H9 (cell line): ENCODE measurements around the gene FBXL12. TPM values are rescaled to one million over a fixed set of nuclear protein-coding genes. Genes with fewer than 3 reads are reported as not detected.

Source experiments
- DNase-seq: peaks from one replicate; pipeline ENCODE4 v3.0.0-alpha.2; 2017
- H2AFZ ChIP-seq: one replicate; pipeline ENCODE4 v1.6.1; 2013; ENCODE audit warnings: mild to moderate bottlenecking, low read length, control low read depth, moderate library complexity
- H2AK5ac ChIP-seq: 2 replicates; pipeline ENCODE4 v1.6.1; 2013; ENCODE audit warnings: low read length, control low read depth, mixed read lengths; ENCODE audit not compliant: insufficient read length
- H2BK120ac ChIP-seq: one replicate; pipeline ENCODE4 v1.6.1; 2013; ENCODE audit warnings: low read depth, mild to moderate bottlenecking, low read length, control low read depth, inconsistent platforms; ENCODE audit not compliant: poor library complexity, severe bottlenecking
- H2BK12ac ChIP-seq: 2 replicates; pipeline ENCODE4 v1.6.1; 2013; ENCODE audit warnings: low read length, control low read depth, mixed read lengths, low read depth; ENCODE audit not compliant: insufficient read length
- H2BK15ac ChIP-seq: 2 replicates; pipeline ENCODE4 v1.6.1; 2013; ENCODE audit warnings: low read depth, low read length, control low read depth
- H2BK20ac ChIP-seq: one replicate; pipeline ENCODE4 v1.6.1; 2013; ENCODE audit warnings: low read depth, mild to moderate bottlenecking, low read length, control low read depth, inconsistent platforms; ENCODE audit not compliant: poor library complexity, severe bottlenecking
- H2BK5ac ChIP-seq: 2 replicates; pipeline ENCODE4 v1.6.1; 2013; ENCODE audit warnings: low read length, control low read depth, mixed read lengths; ENCODE audit not compliant: insufficient read length
- H3K14ac ChIP-seq: 2 replicates; pipeline ENCODE4 v1.6.1; 2013; ENCODE audit warnings: low read length, control low read depth; ENCODE audit not compliant: insufficient read depth
- H3K18ac ChIP-seq: 2 replicates; pipeline ENCODE4 v1.6.1; 2013; ENCODE audit warnings: low read depth, mild to moderate bottlenecking, mixed read lengths, low read length, control low read depth; ENCODE audit not compliant: insufficient read length
- H3K23ac ChIP-seq: 2 replicates; pipeline ENCODE4 v1.6.1; 2013; ENCODE audit warnings: low read length, control low read depth, mixed read lengths, low read depth; ENCODE audit not compliant: insufficient read length
- H3K23me2 ChIP-seq: 2 replicates; pipeline ENCODE4 v1.6.1; 2013; ENCODE audit warnings: low read depth, mild to moderate bottlenecking, mixed read lengths, low read length, control low read depth; ENCODE audit not compliant: insufficient read length, poor library complexity, severe bottlenecking
- H3K27ac ChIP-seq: 2 replicates; pipeline ENCODE4 v1.5.1; 2013; ENCODE audit warnings: low read length, control low read depth, mixed read lengths, low read depth; ENCODE audit not compliant: insufficient read length
- H3K27me3 ChIP-seq: 2 replicates; pipeline ENCODE4 v1.6.1; 2013; ENCODE audit warnings: low read length, control low read depth, inconsistent platforms; ENCODE audit not compliant: insufficient read depth
- H3K4ac ChIP-seq: 2 replicates; pipeline ENCODE4 v1.6.1; 2013; ENCODE audit warnings: low read depth, mild to moderate bottlenecking, control low read depth, inconsistent platforms, low read length, moderate library complexity
- H3K4me1 ChIP-seq: 2 replicates; pipeline ENCODE4 v1.6.1; 2013; ENCODE audit warnings: low read length, control low read depth, inconsistent platforms; ENCODE audit not compliant: insufficient read depth
- H3K4me2 ChIP-seq: 2 replicates; pipeline ENCODE4 v1.6.1; 2013; ENCODE audit warnings: low read length, control low read depth, mixed read lengths; ENCODE audit not compliant: insufficient read length, insufficient read depth
- H3K56ac ChIP-seq: 2 replicates; pipeline ENCODE4 v1.6.1; 2013; ENCODE audit warnings: low read depth, mild to moderate bottlenecking, mixed read lengths, low read length, control low read depth; ENCODE audit not compliant: insufficient read length
- H3K79me1 ChIP-seq: 2 replicates; pipeline ENCODE4 v1.6.1; 2013; ENCODE audit warnings: low read depth, mild to moderate bottlenecking, moderate library complexity, low read length, control low read depth, inconsistent platforms; ENCODE audit not compliant: insufficient read depth, poor library complexity, severe bottlenecking
- H3K79me2 ChIP-seq: 2 replicates; pipeline ENCODE4 v1.6.1; 2013; ENCODE audit warnings: low read length, control low read depth, inconsistent platforms; ENCODE audit not compliant: insufficient read depth
- H3K9ac ChIP-seq: 2 replicates; pipeline ENCODE4 v1.6.1; 2013; ENCODE audit warnings: low read length, control low read depth, mixed read lengths; ENCODE audit not compliant: insufficient read length; ENCODE audit errors: extremely low read depth
- H3K9me3 ChIP-seq: one replicate; pipeline ENCODE4 v1.6.1; 2013; ENCODE audit warnings: low read depth, low read length, inconsistent platforms; ENCODE audit not compliant: control insufficient read depth
- H3T11ph ChIP-seq: one replicate; pipeline ENCODE4 v1.6.1; 2013; ENCODE audit warnings: mild to moderate bottlenecking, low read length, control low read depth, inconsistent platforms
- H4K20me1 ChIP-seq: one replicate; pipeline ENCODE4 v1.6.1; 2013; ENCODE audit not compliant: control insufficient read depth, insufficient read length, insufficient read depth
- H4K5ac ChIP-seq: 2 replicates; pipeline ENCODE4 v1.6.1; 2013; ENCODE audit warnings: low read depth, mild to moderate bottlenecking, mixed read lengths, low read length, control low read depth; ENCODE audit not compliant: insufficient read length
- H4K8ac ChIP-seq: replicated peaks from 2 replicates; pipeline ENCODE4 v1.6.1; 2013; ENCODE audit warnings: low read length, control low read depth, mixed read lengths, low read depth; ENCODE audit not compliant: insufficient read length
- H4K91ac ChIP-seq: 2 replicates; pipeline ENCODE4 v1.6.1; 2013; ENCODE audit warnings: low read depth, mild to moderate bottlenecking, moderate library complexity, mixed read lengths, low read length, control low read depth; ENCODE audit not compliant: insufficient read length
- H3K27ac Mint-ChIP-seq, 3 experiments: 2 replicates in 2 of 3; 3 replicates in 1 of 3; pipeline ENCODE4 v1.8.0; 2020 to 2021; ENCODE audit warnings: mixed read lengths in 3 of 3, mild to moderate bottlenecking in 1 of 3, moderate library complexity in 1 of 3
- H3K27me3 Mint-ChIP-seq: 2 replicates; pipeline ENCODE4 v1.8.0; 2021; ENCODE audit warnings: low read depth, mild to moderate bottlenecking, moderate library complexity, mixed read lengths
- H3K36me3 Mint-ChIP-seq, 3 experiments: 2 replicates in 2 of 3; 3 replicates in 1 of 3; pipeline ENCODE4 v1.8.0; 2020 to 2021; ENCODE audit warnings: low read depth in 3 of 3, mixed read lengths in 3 of 3; ENCODE audit not compliant: insufficient read depth in 1 of 3
- H3K4me1 Mint-ChIP-seq, 2 experiments: 2 replicates each; pipeline ENCODE4 v1.8.0; 2020; ENCODE audit warnings: mixed read lengths in 2 of 2
- H3K4me3 Mint-ChIP-seq, 2 experiments: 2 replicates in 1 of 2; 3 replicates in 1 of 2; pipeline ENCODE4 v1.8.0; 2020 to 2021; ENCODE audit warnings: mild to moderate bottlenecking in 2 of 2, mixed read lengths in 2 of 2, moderate library complexity in 1 of 2
- H3K9me3 Mint-ChIP-seq, 2 experiments: 2 replicates in 1 of 2; 3 replicates in 1 of 2; pipeline ENCODE4 v1.8.0; 2020; ENCODE audit warnings: mild to moderate bottlenecking in 2 of 2, mixed read lengths in 2 of 2, moderate library complexity in 1 of 2
- CTCF ChIP-seq: fragments of 200-600 bp; sonication (generic); conservative IDR thresholded peaks from 3 replicates; pipeline ENCODE4 v1.8.0; 2021; ENCODE audit warnings: antibody characterized with exemption, mild to moderate bottlenecking
- WGBS: extraction: QIAGEN DNeasy Blood & Tissue Kit; methylation state at CpG from one replicate; pipeline ENCODE4 v1.1.7; 2013; ENCODE audit warnings: missing lambda C conversion rate, low lambda C conversion rate, mixed read lengths; ENCODE audit not compliant: insufficient read length; ENCODE audit errors: extremely low coverage; 5-methylcytosine and 5-hydroxymethylcytosine counted together
- total RNA-seq: library from RNA; stranded (reverse); gene quantifications from 2 replicates; pipeline ENCODE4 v1.2.1, GENCODE V29; 2021

The FBXL12 gene
- total RNA-seq, 1 experiment from 2014 or later: 31.8 TPM

GRCh38 chr19:9838324-9838723 is 19.4 kb upstream of the FBXL12 start:
- H3K56ac ChIP-seq: no peak overlapping the region
- no CpG with 5 or more reads among the region's 15 CpGs for WGBS
- H3K9me3 ChIP-seq: no peaks in the 10 kb centered on the region
- no peak overlapping the region for H2BK5ac ChIP-seq
- no peak overlapping the region for H3K18ac ChIP-seq
- Mint-ChIP-seq H3K36me3 (peaks cover 26 to 44% (median 37%) of the 10 kb centered on the region in 3 experiments), H3K4me1 (peaks cover 8 to 14% of the 10 kb centered on the region in 2 experiments), H3K27ac (peak overlapping the region in 1 of 3 experiments; percentile 22; a peak in 1 of 7 replicates), H3K27me3 (no peaks in the 10 kb centered on the region), H3K4me3 (no peak overlapping the region), H3K9me3 (no peaks in the 10 kb centered on the region; a peak in 1 of 5 replicates)
- H3K23ac ChIP-seq: no peak overlapping the region
- H3K23me2 ChIP-seq: no peaks in the 10 kb centered on the region
- no peak overlapping the region for H4K5ac ChIP-seq
- no peak overlapping the region for H3K14ac ChIP-seq
- no peaks in the 10 kb centered on the region for H3K27me3 ChIP-seq
- no peak overlapping the region for H3K4me2 ChIP-seq
- H4K8ac ChIP-seq: no peak overlapping the region
- peaks cover 4% of the 10 kb centered on the region for H3K79me1 ChIP-seq
- H3K4me1 ChIP-seq: no peaks in the 10 kb centered on the region
- peaks cover 1% of the 10 kb centered on the region for H3K79me2 ChIP-seq
- H2BK120ac ChIP-seq: no peak overlapping the region
- no peak overlapping the region for H2AFZ ChIP-seq
- no peak overlapping the region for H3K4ac ChIP-seq
- H2BK20ac ChIP-seq: no peak overlapping the region
- no peaks in the 10 kb centered on the region for H4K20me1 ChIP-seq
- no peak overlapping the region for H3K9ac ChIP-seq
- no peak overlapping the region for H2BK15ac ChIP-seq
- H2AK5ac ChIP-seq: no peak overlapping the region
- no peak overlapping the region for H4K91ac ChIP-seq
- TF ChIP-seq CTCF: no peak
- H3K27ac ChIP-seq: no peak overlapping the region
- no peak overlapping the region for H2BK12ac ChIP-seq
- no peak overlapping the region for H3T11ph ChIP-seq
- no peak for DNase-seq
